BJ (cell line): ENCODE results near the gene ULK1. TPM values are rescaled to one million over a fixed set of nuclear protein-coding genes. Genes with fewer than 3 reads are reported as not detected.

ENCODE experiments used
- CTCF ChIA-PET: fragments of 350-600 bp; formaldehyde crosslinking; extraction: SDS; loops from one replicate; lab custom pipeline; 2021; ENCODE audit warnings: antibody characterized with exemption, inconsistent platforms; lab: Yijun Ruan, JAX
- POLR2A ChIA-PET: fragments of 300-600 bp; sonication (Branson Sonifier 250); formaldehyde crosslinking; extraction: SDS; loops from one replicate; lab custom pipeline; 2021; ENCODE audit warnings: antibody characterized with exemption; lab: Charles Lee
- DNase-seq: peaks from one replicate; pipeline ENCODE4 v3.0.0-alpha.2; 2011; ENCODE audit warnings: low read depth
- H3K27me3 ChIP-seq: 2 replicates; pipeline ENCODE4 v1.6.0; 2011; ENCODE audit warnings: low read length; ENCODE audit not compliant: control insufficient read depth, insufficient read depth
- H3K36me3 ChIP-seq: 2 replicates; pipeline ENCODE4 v1.5.1; 2011; ENCODE audit warnings: low read length; ENCODE audit not compliant: control insufficient read depth, insufficient read depth
- H3K4me3 ChIP-seq: 2 replicates; pipeline ENCODE4 v1.5.1; 2011; ENCODE audit warnings: low read depth, mild to moderate bottlenecking, control low read depth, low read length
- CTCF ChIP-seq: IDR thresholded peaks from 2 replicates; pipeline ENCODE4 v1.5.1; 2011; ENCODE audit warnings: low read depth, mild to moderate bottlenecking, control low read depth, inconsistent platforms, low read length, moderate library complexity; ENCODE audit not compliant: insufficient read depth
- polyA plus RNA-seq: library from polyadenylated mRNA; depleted of rRNA; stranded (reverse); fragments of >200 nt; gene quantifications from 2 replicates; pipeline ENCODE4 v1.2.3, GENCODE V29; 2011

ULK1 gene
- polyA plus RNA-seq, 1 experiment: 13.7 TPM

DNA sequence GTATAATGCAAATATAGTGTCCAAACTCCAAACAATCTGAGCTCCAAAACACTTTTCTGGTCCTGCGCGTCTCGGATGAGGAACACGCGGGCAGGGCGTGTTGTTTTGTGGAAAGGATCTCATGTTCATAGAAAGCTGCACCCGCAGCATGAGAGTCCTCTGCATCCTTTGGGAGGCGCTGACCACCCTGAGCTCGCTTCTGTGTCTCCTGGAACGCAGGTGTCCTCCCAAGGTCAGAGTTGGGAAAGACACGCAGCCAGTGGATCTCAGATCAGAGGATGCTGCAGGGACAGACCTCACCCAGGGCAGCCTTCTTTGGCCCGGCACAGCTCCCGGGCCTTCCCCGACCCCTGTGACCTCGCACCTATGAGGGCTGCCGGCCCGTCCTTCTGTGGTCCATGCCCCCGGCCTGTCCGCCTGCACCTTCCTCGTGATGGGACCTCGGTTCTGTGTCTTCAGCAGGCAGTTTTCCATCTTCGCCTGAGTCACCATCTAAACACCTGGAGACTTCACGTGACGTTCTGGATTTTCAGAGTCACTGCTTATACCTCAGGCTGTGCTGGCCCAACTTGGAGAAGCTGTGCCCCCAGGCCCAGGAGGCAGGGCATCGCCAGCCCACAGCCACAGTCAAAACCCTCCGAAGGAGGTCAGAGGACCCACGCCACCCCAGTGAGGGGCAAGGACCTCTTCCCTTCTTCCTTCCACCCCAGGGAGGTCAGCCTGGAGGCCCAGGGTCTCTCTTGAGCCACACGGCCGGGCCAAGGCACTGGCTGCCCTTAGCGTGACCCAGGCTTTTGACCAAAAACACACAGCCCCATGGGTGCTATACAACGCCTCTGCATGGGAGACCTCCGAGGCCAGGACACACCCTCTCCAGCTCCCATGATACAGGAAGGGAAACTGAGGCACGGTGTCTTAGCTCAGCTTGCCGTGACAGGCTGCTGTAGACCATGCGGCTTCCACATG lies 40.3 kb upstream of the ULK1 start:
- DNase-seq: no peak
- Histone ChIP-seq H3K4me3 (no peak overlapping the region), H3K36me3 (peaks cover 2% of the 10 kb centered on the region; the same call in 1 of the 2 replicates), H3K27me3 (no peaks in the 10 kb centered on the region)
- TF ChIP-seq CTCF: no peak
- CTCF ChIA-PET: interaction anchor here (0.6 to 1.5 kb wide), 3 partner anchors 10 to 29 kb away, joined by 3 to 4 read pairs (median 3); no protein-coding TSS in a partner anchor
- POLR2A ChIA-PET: no interaction called here

DNA sequence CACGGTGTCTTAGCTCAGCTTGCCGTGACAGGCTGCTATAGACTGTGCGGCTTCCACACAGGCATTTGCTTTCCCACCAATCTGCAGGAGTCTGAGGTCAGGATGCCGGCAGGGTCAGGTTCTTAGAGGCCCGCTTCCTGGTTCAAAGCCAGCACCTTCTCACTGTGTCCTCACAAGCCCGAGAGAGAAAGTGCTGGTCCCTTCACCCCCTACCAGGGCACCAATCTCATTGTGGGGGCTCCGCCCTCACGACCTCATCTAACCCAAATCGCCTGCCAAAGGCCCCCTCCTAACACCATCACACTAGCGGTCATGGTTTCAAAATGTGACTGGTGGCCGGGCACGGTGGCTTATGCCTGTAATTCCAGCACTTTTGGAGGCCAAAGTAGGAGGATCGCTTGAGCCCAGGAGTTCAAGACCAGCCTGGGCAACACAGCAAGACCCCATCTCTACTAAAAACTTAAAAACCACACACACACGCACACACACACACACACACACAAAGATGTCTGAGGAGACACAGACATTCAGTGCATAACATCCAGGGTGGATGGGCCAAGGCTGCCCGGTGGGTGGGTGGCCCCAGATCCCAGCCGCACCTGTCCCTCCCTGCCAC lies 39.5 kb upstream of the ULK1 start:
- CTCF ChIA-PET: interaction anchor here (1.5 kb wide), 1 partner anchor 26 kb away, joined by 4 read pairs; no protein-coding TSS in a partner anchor
- TF ChIP-seq CTCF: no peak
- DNase-seq: no peak

GRCh38 chr12:131855521-131856142 lies 38.8 kb upstream of the ULK1 start:
- DNase-seq: no peak
- no peak overlapping the region for H3K4me3 ChIP-seq
- H3K27me3 ChIP-seq: no peaks in the 10 kb centered on the region
- TF ChIP-seq CTCF: no peak
- ChIA-PET POLR2A (no interaction called here), CTCF (interaction anchor here (1.5 kb wide), 1 partner anchor 26 kb away, joined by 4 read pairs; no protein-coding TSS in a partner anchor)
- H3K36me3 ChIP-seq: no peaks in the 10 kb centered on the region

More for the DNA sequence above, 39.5 kb upstream of the ULK1 start:
- no peaks in the 10 kb centered on the region for H3K27me3 ChIP-seq
- POLR2A ChIA-PET: no interaction called here
- no peak overlapping the region for H3K4me3 ChIP-seq
- H3K36me3 ChIP-seq: peaks cover 1% of the 10 kb centered on the region; the same call in 1 of the 2 replicates

DNA sequence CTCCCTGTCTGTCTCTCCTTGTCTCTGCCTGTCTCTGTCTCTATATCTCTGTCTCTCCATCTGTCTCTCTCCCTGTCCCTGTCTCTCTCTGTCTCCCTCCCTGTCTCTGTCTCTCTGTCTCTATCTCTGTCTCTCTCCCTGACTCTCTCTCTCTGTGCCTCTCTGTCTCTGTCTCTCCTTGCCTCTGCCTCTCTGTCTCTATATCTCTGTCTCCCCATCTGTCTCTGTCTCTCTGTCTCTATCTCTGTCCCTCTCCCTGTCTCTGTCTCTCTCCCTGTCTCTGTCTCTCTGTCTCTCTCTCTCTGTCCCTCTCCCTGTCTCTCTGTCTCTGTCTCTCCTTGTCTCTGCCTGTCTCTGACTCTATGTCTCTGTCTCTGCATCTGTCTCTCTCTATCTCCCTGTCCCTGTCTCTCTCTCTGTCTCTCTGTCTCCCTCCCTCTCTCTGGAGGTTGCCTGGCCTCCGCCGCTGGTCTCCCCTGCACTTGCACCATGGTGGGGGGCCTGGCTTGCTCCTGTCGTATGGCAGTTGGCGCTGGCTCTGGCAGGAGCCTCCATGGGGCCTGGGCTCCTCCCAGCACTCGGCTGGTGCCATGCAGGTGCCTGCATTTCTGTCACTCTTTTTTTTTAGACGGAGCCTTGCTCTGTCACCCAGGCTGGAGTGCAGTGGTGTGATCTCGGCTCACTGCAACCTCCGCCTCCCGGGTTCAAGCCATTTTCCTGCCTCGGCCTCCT lies 37.9 kb upstream of the ULK1 start:
- Histone ChIP-seq H3K4me3 (no peak overlapping the region), H3K27me3 (no peaks in the 10 kb centered on the region), H3K36me3 (no peaks in the 10 kb centered on the region)
- ChIA-PET POLR2A (no interaction called here), CTCF (no interaction called here)
- no peak for DNase-seq
- no peak for TF ChIP-seq CTCF
